Endothelial cell (in vitro differentiated cells): ENCODE results near the gene LTB4R. TPM values are rescaled to one million over a fixed set of nuclear protein-coding genes. Genes with fewer than 3 reads are reported as not detected.
"Not testable (repeated sequence)": the region's sequence is repeated elsewhere in the genome, so short reads cannot be mapped to it uniquely, and the experiment has no call there.

Experiments
- DNase-seq: peaks from one replicate; pipeline ENCODE4 v3.0.0; 2021; ENCODE audit warnings: low spot score
- H3K27ac Mint-ChIP-seq: one replicate; pipeline ENCODE4 v1.8.0; 2021; ENCODE audit warnings: mixed read lengths, inconsistent platforms; ENCODE audit not compliant: unreplicated experiment
- H3K27me3 Mint-ChIP-seq: one replicate; pipeline ENCODE4 v1.8.0; 2021; ENCODE audit warnings: mild to moderate bottlenecking, moderate library complexity, mixed read lengths, inconsistent platforms; ENCODE audit not compliant: unreplicated experiment
- H3K36me3 Mint-ChIP-seq: one replicate; pipeline ENCODE4 v1.8.0; 2021; ENCODE audit warnings: mild to moderate bottlenecking, low read depth, mixed read lengths, inconsistent platforms; ENCODE audit not compliant: unreplicated experiment
- H3K4me1 Mint-ChIP-seq: one replicate; pipeline ENCODE4 v1.8.0; 2021; ENCODE audit warnings: mild to moderate bottlenecking, mixed read lengths, inconsistent platforms; ENCODE audit not compliant: unreplicated experiment
- H3K4me3 Mint-ChIP-seq: one replicate; pipeline ENCODE4 v1.8.0; 2021; ENCODE audit warnings: mild to moderate bottlenecking, mixed read lengths, inconsistent platforms; ENCODE audit not compliant: unreplicated experiment
- H3K9me3 Mint-ChIP-seq: one replicate; pipeline ENCODE4 v1.8.0; 2021; ENCODE audit warnings: mixed read lengths, inconsistent platforms; ENCODE audit not compliant: unreplicated experiment
- CTCF ChIP-seq: fragments of 200-600 bp; sonication (generic); IDR thresholded peaks from one replicate; pipeline ENCODE4 v1.5.0; 2021; ENCODE audit warnings: antibody characterized with exemption; ENCODE audit not compliant: unreplicated experiment
- total RNA-seq: library from RNA; stranded (reverse); fragmentation: NEBNext Ultra II Directional; extraction: Animal tissue kit (Norgen Biotek cat#: 25700); gene quantifications from one replicate; pipeline ENCODE4 v1.2.1, GENCODE V29; 2021; ENCODE audit not compliant: unreplicated experiment

Gene LTB4R
- total RNA-seq, 1 donor from 2014 or later = 9.5 TPM

GRCh38 chr14:24351517-24351916, 40.2 kb downstream of the LTB4R start:
- Mint-ChIP-seq H3K36me3 (no peaks in the 10 kb centered on the region), H3K27ac (no peak overlapping the region), H3K27me3 (peaks cover 17% of the 10 kb centered on the region), H3K4me1 (peaks cover 16% of the 10 kb centered on the region), H3K9me3 (no peaks in the 10 kb centered on the region), H3K4me3 (no peak overlapping the region)
- no peak for TF ChIP-seq CTCF
- no peak for DNase-seq

GRCh38 chr14:24353559-24354481, 42.5 kb downstream of the LTB4R start:
- Mint-ChIP-seq H3K36me3 (no peaks in the 10 kb centered on the region), H3K27ac (no peak overlapping the region), H3K9me3 (no peaks in the 10 kb centered on the region), H3K4me3 (no peak overlapping the region), H3K27me3 (peaks cover 13% of the 10 kb centered on the region), H3K4me1 (peaks cover 6% of the 10 kb centered on the region)
- TF ChIP-seq CTCF = no peak
- no peak for DNase-seq

GRCh38 chr14:24354482-24354825, 43.2 kb downstream of the LTB4R start:
- not testable (repeated sequence) for H3K4me1 Mint-ChIP-seq, DNase-seq, H3K27ac Mint-ChIP-seq, H3K36me3 Mint-ChIP-seq, H3K9me3 Mint-ChIP-seq, H3K4me3 Mint-ChIP-seq
- H3K27me3 Mint-ChIP-seq = peaks cover 12% of the 10 kb centered on the region

GRCh38 chr14:24355009-24355408, 43.7 kb downstream of the LTB4R start:
- no peak for DNase-seq

GRCh38 chr14:24356208-24356607, 44.9 kb downstream of the LTB4R start:
- DNase-seq = no peak
- H3K27me3 Mint-ChIP-seq = peaks cover 6% of the 10 kb centered on the region
- no peak overlapping the region for H3K4me3 Mint-ChIP-seq
- H3K9me3 Mint-ChIP-seq = no peaks in the 10 kb centered on the region
- peaks cover 6% of the 10 kb centered on the region for H3K4me1 Mint-ChIP-seq
- no peak overlapping the region for H3K27ac Mint-ChIP-seq
- no peak for TF ChIP-seq CTCF
- H3K36me3 Mint-ChIP-seq = peaks cover 5% of the 10 kb centered on the region

More at GRCh38 chr14:24355009-24355408, 43.7 kb downstream of the LTB4R start:
- Mint-ChIP-seq H3K4me3 (no peak overlapping the region), H3K9me3 (no peaks in the 10 kb centered on the region), H3K4me1 (peaks cover 6% of the 10 kb centered on the region), H3K27ac (no peak overlapping the region), H3K27me3 (peaks cover 7% of the 10 kb centered on the region), H3K36me3 (no peaks in the 10 kb centered on the region)
- TF ChIP-seq CTCF = no peak
